Stimulated activated CD4-positive, alpha-beta T cell treated with anti-CD3 and anti-CD28 coated beads, Interleukin-15, amount 100 ng/mL, for 48 hours (primary cell): Measurements from ENCODE around the gene CDC42.
"Not testable (repeated sequence)": the region's sequence is repeated elsewhere in the genome, so short reads cannot be mapped to it uniquely, and the experiment has no call there.

ENCODE experiments used
- DNase-seq, 2 donors: peaks; one replicate each; pipeline ENCODE4 v3.0.0-alpha.2; 2020; ENCODE audit warnings: low read depth in 2 of 2

The CDC42 gene

GRCh38 chr1:22052115-22053016 lies at the start of gene CDC42:
Gene CDC42 (plus strand): TSS chr1:22052709. CDS start chr1:22078479, 25,770 bp downstream.
- DNase-seq: peak; percentile 94 to 97

GRCh38 chr1:22002875-22003274 lies 49.6 kb upstream of the CDC42 start:
- not testable (repeated sequence) for DNase-seq

GRCh38 chr1:22003959-22004358 lies 48.5 kb upstream of the CDC42 start:
- not testable (repeated sequence) for DNase-seq

- DNase-seq: peak in 1 of 2 donors; percentile 26
Measured at GRCh38 chr1:22005261-22006149, 47.0 kb upstream of the CDC42 start.

- not testable (repeated sequence) for DNase-seq
Measured at GRCh38 chr1:22006736-22007135, 45.8 kb upstream of the CDC42 start.

- not testable (repeated sequence) for DNase-seq
Measured at GRCh38 chr1:22007262-22007661, 45.2 kb upstream of the CDC42 start.

GRCh38 chr1:22009566-22009965 lies 42.9 kb upstream of the CDC42 start:
- DNase-seq: not testable (repeated sequence)

GRCh38 chr1:22012752-22013151 lies 39.8 kb upstream of the CDC42 start:
- not testable (repeated sequence) for DNase-seq

GRCh38 chr1:22014575-22015206 lies 37.8 kb upstream of the CDC42 start:
- DNase-seq: not testable (repeated sequence)

GRCh38 chr1:22018583-22019559 lies 33.6 kb upstream of the CDC42 start:
- DNase-seq: peak; percentile 60 to 61

GRCh38 chr1:22021061-22021460 lies 31.4 kb upstream of the CDC42 start:
- DNase-seq: no peak

GRCh38 chr1:22024485-22025367 lies 27.8 kb upstream of the CDC42 start:
- DNase-seq: peak; percentile 64 to 78

- peak; percentile 84 to 88 for DNase-seq
Measured at GRCh38 chr1:22025368-22026155, 26.9 kb upstream of the CDC42 start.

- DNase-seq: no peak
Measured at GRCh38 chr1:22026924-22027289, 25.6 kb upstream of the CDC42 start.

- no peak for DNase-seq
Measured at GRCh38 chr1:22030057-22030456, 22.5 kb upstream of the CDC42 start.

GRCh38 chr1:22030473-22030872 lies 22.0 kb upstream of the CDC42 start:
- DNase-seq: no peak

- no peak for DNase-seq
Measured at GRCh38 chr1:22031214-22031962, 21.1 kb upstream of the CDC42 start.

- not testable (repeated sequence) for DNase-seq
Measured at GRCh38 chr1:22034834-22035233, 17.7 kb upstream of the CDC42 start.
